CD4-positive, alpha-beta T cell (primary cell): ENCODE results near the gene MAP2K3. TPM values are rescaled to one million over a fixed set of nuclear protein-coding genes. Genes with fewer than 3 reads are reported as not detected.

Source experiments
- ATAC-seq: fragments of 200-7000 bp; cut with Tn5 transposase; one replicate; pipeline ENCODE4 v1.10.0; 2022; ENCODE audit warnings: mild to moderate bottlenecking; ENCODE audit not compliant: poor library complexity
- CTCF ChIA-PET: fragments of 350-600 bp; sonication (Branson Sonifier 250); formaldehyde crosslinking; loops from one replicate; lab custom pipeline; 2021; ENCODE audit warnings: antibody characterized with exemption, inconsistent platforms; lab: Charles Lee
- POLR2A ChIA-PET: fragments of 350-600 bp; sonication (Branson Sonifier 250); formaldehyde crosslinking; loops from one replicate; lab custom pipeline; 2021; ENCODE audit warnings: antibody characterized with exemption, inconsistent platforms; lab: Charles Lee
- DNase-seq, 14 experiments: peaks; one replicate each; pipeline ENCODE4 v3.0.0-alpha.2; 2013 to 2020; ENCODE audit warnings: mixed read lengths in 2 of 14
- H3K27ac ChIP-seq, 2 donors: one replicate each; pipeline versions ENCODE4 v1.5.1 to v1.7.0; 2013; ENCODE audit warnings: low read length in 2 of 2, low read depth in 1 of 2, mild to moderate bottlenecking in 1 of 2
- H3K27me3 ChIP-seq, 2 experiments: 1 replicate in 1 of 2; 2 replicates in 1 of 2; pipeline versions ENCODE4 v1.6.1 to v1.7.0; 2013; ENCODE audit warnings: low read length in 2 of 2, control low read depth in 1 of 2, mild to moderate bottlenecking in 1 of 2, moderate library complexity in 1 of 2; ENCODE audit not compliant: insufficient read depth in 2 of 2, control insufficient read depth in 1 of 2
- H3K36me3 ChIP-seq: one replicate; pipeline ENCODE4 v1.6.1; 2013; ENCODE audit warnings: low read length, control low read depth; ENCODE audit not compliant: insufficient read depth
- H3K4me1 ChIP-seq: one replicate; pipeline ENCODE4 v1.6.1; 2013; ENCODE audit warnings: low read length, control low read depth; ENCODE audit not compliant: insufficient read depth
- H3K4me3 ChIP-seq: one replicate; pipeline ENCODE4 v1.5.1; 2013; ENCODE audit warnings: mild to moderate bottlenecking, low read length, moderate library complexity
- H3K9me3 ChIP-seq, 2 experiments: 1 replicate in 1 of 2; 2 replicates in 1 of 2; pipeline versions ENCODE4 v1.6.1 to v1.7.0; 2013; ENCODE audit warnings: low read length in 2 of 2, mild to moderate bottlenecking in 2 of 2, control low read depth in 1 of 2, moderate library complexity in 1 of 2; ENCODE audit not compliant: control insufficient read depth in 1 of 2, insufficient read depth in 1 of 2
- H3K27ac Mint-ChIP-seq: one replicate; pipeline ENCODE4 v1.8.0; 2020; ENCODE audit warnings: mixed read lengths
- H3K27me3 Mint-ChIP-seq: one replicate; pipeline ENCODE4 v1.8.0; 2021; ENCODE audit warnings: mixed read lengths
- H3K36me3 Mint-ChIP-seq: one replicate; pipeline ENCODE4 v1.8.0; 2021; ENCODE audit warnings: low read depth, mixed read lengths
- H3K4me1 Mint-ChIP-seq: one replicate; pipeline ENCODE4 v1.8.0; 2021; ENCODE audit warnings: low read depth, mixed read lengths
- H3K4me3 Mint-ChIP-seq: one replicate; pipeline ENCODE4 v1.8.0; 2020; ENCODE audit warnings: mild to moderate bottlenecking, mixed read lengths
- H3K9me3 Mint-ChIP-seq: one replicate; pipeline ENCODE4 v1.8.0; 2020; ENCODE audit warnings: mixed read lengths
- intact Hi-C, 2 experiments: fragments of 100-400 bp; cut with DNase I in 1 of 2; cut with micrococcal nuclease in 1 of 2; formaldehyde crosslinking; loops; one replicate each; pipeline versions ENCODE4 v1.15.1 to v1.9.0; 2023 to 2025; cut with DNase I, micrococcal nuclease
- polyA plus RNA-seq, 2 donors: library from polyadenylated mRNA; unstranded; fragments of 120-200 nt; gene quantifications; one replicate each; pipeline ENCODE4 v1.2.1, GENCODE V29; 2013
- total RNA-seq, 174 experiments: library from RNA in 2 of 174; stranded (reverse) in 2 of 174; gene quantifications; one replicate each; pipeline ENCODE4 v1.2.3 and lab custom pipeline; 2021 to 2026
- TF ChIP-seq, protein P1 (sequence below): fragments of 200-600 bp; IDR thresholded peaks from one replicate; pipeline ENCODE4 v1.8.0; 2022; ENCODE audit warnings: antibody characterized with exemption, mild to moderate bottlenecking

The MAP2K3 gene
- 10 to 100 TPM; 36.8 to 38.5 TPM for total RNA-seq
- 42.6 TPM for polyA plus RNA-seq (2013, experiment 1 of 2)
- polyA plus RNA-seq (2013, experiment 2 of 2) = 44.0 TPM
- total RNA-seq (lab: John Stamatoyannopoulos, UW) = 20.1 to 835 (median 51.0) reads per million in 172 experiments

GRCh38 chr17:21284319-21285163 is at the start of gene MAP2K3:
TSS of gene MAP2K3 (plus strand) at chr17:21284711. CDS start at chr17:21284921, 210 bp downstream.
- no peaks in the 10 kb centered on the region for H3K9me3 ChIP-seq
- H3K4me3 Mint-ChIP-seq = peak within 1 kb of the TSS; percentile 98
- peak within 1 kb of the TSS; percentile 87 to 94 for H3K27ac ChIP-seq
- DNase-seq (peak; percentile 80 to 98 (median 92)), ATAC-seq (peak; percentile 66)
- H3K4me1 Mint-ChIP-seq = peaks cover 55% of the 10 kb centered on the region
- H3K4me3 ChIP-seq = peak within 1 kb of the TSS; percentile 98
- ChIA-PET POLR2A (interaction anchor here (1.0 to 2.4 kb wide), 6 partner anchors 8 to 241 kb away, joined by 4 to 14 read pairs (median 6); partner anchors contain the start of genes NATD1 and USP22), CTCF (no interaction called here)
- peaks cover 69% of the 10 kb centered on the region for H3K4me1 ChIP-seq
- intact Hi-C loops = loop anchor here (2.0 to 10.0 kb wide), 6 partner anchors 32 to 1130 kb away; partner anchors contain the start of genes USP22 (in 2 of the 2) and NATD1 (in 1 of the 2)
- H3K36me3 Mint-ChIP-seq = peaks cover 4% of the 10 kb centered on the region
- H3K27me3 ChIP-seq = no peaks in the 10 kb centered on the region
- H3K27me3 Mint-ChIP-seq = no peaks in the 10 kb centered on the region
- H3K36me3 ChIP-seq = no peaks in the 10 kb centered on the region
- no peaks in the 10 kb centered on the region for H3K9me3 Mint-ChIP-seq
- TF ChIP-seq, protein P1, sequence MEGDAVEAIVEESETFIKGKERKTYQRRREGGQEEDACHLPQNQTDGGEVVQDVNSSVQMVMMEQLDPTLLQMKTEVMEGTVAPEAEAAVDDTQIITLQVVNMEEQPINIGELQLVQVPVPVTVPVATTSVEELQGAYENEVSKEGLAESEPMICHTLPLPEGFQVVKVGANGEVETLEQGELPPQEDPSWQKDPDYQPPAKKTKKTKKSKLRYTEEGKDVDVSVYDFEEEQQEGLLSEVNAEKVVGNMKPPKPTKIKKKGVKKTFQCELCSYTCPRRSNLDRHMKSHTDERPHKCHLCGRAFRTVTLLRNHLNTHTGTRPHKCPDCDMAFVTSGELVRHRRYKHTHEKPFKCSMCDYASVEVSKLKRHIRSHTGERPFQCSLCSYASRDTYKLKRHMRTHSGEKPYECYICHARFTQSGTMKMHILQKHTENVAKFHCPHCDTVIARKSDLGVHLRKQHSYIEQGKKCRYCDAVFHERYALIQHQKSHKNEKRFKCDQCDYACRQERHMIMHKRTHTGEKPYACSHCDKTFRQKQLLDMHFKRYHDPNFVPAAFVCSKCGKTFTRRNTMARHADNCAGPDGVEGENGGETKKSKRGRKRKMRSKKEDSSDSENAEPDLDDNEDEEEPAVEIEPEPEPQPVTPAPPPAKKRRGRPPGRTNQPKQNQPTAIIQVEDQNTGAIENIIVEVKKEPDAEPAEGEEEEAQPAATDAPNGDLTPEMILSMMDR = no peak
- peak within 1 kb of the TSS; percentile 98 for H3K27ac Mint-ChIP-seq

GRCh38 chr17:21235921-21236320 is 48.6 kb upstream of the MAP2K3 start:
- Histone ChIP-seq H3K4me3 (no peak overlapping the region), H3K27me3 (no peaks in the 10 kb centered on the region), H3K4me1 (no peaks in the 10 kb centered on the region), H3K27ac (no peak overlapping the region), H3K36me3 (no peaks in the 10 kb centered on the region), H3K9me3 (peaks cover 0 to 4% of the 10 kb centered on the region in 2 experiments)
- ATAC-seq = no peak
- Mint-ChIP-seq H3K27me3 (no peaks in the 10 kb centered on the region), H3K4me1 (no peaks in the 10 kb centered on the region), H3K9me3 (peaks cover 7% of the 10 kb centered on the region), H3K4me3 (no peak overlapping the region), H3K36me3 (no peaks in the 10 kb centered on the region), H3K27ac (no peak overlapping the region)
- DNase-seq = no peak
- CTCF ChIA-PET = no interaction called here
- POLR2A ChIA-PET = no interaction called here
- TF ChIP-seq, protein P1 = no peak
- intact Hi-C loops = no loop called here

DNA sequence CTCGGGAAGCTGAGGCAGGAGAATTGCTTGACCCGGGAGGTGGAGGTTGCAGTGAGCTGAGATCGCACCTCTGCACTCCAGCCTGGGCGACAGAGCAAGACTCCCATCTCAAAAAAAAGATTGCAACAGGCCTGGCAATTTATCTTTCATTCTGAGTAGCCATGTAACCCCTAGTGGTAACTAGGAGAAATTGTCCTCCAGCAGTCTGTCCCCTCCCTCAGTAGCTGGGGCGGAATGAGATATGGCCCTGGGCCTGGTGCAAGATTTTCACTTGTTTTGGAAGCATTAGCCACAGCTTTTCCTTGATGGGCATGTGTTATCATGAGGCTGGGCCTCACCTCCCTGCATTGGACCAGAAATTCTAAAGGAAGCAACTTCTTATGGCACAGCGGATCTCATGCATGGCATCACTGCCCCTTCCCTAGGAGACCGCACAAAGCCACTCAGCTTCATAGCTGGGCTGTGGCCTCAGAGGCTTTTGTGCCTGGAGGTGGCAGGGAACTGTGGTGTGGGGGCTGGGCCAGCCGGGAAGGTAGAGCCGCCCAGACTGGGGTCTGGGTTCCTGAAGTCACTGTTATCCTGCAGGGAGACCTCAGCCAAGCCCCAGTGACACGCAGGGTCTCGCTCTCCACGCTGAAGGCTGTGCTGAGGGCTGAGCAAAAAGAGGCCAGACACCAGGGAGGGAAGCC is 44.7 kb upstream of the MAP2K3 start:
- Mint-ChIP-seq H3K27ac (no peak overlapping the region), H3K4me1 (no peaks in the 10 kb centered on the region), H3K9me3 (no peaks in the 10 kb centered on the region), H3K4me3 (no peak overlapping the region), H3K36me3 (no peaks in the 10 kb centered on the region), H3K27me3 (no peaks in the 10 kb centered on the region)
- no peaks in the 10 kb centered on the region for H3K9me3 ChIP-seq
- H3K27ac ChIP-seq = no peak overlapping the region
- CTCF ChIA-PET = no interaction called here
- POLR2A ChIA-PET = no interaction called here
- H3K36me3 ChIP-seq = peaks cover 2% of the 10 kb centered on the region
- H3K4me3 ChIP-seq = no peak overlapping the region
- TF ChIP-seq, protein P1 = peak; percentile 23
- DNase-seq = peak in 2 of 14 experiments; percentile 20 to 26
- H3K4me1 ChIP-seq = no peaks in the 10 kb centered on the region
- peak; percentile 57 for ATAC-seq
- H3K27me3 ChIP-seq = no peaks in the 10 kb centered on the region
- intact Hi-C loops = no loop called here
